B cell (primary cell): ENCODE results near the gene PTPN14. TPM values are rescaled to one million over a fixed set of nuclear protein-coding genes. Genes with fewer than 3 reads are reported as not detected.

Source experiments
- ATAC-seq: fragments of 200-7000 bp; cut with Tn5 transposase; one replicate; pipeline ENCODE4 v1.10.0; 2021; ENCODE audit warnings: low read depth, mild to moderate bottlenecking, moderate number of reproducible peaks, moderate library complexity
- CTCF ChIA-PET: fragments of 350-600 bp; sonication (Branson Sonifier 250); formaldehyde crosslinking; loops from one replicate; lab custom pipeline; 2021; ENCODE audit warnings: antibody characterized with exemption, inconsistent platforms; lab: Charles Lee
- POLR2A ChIA-PET: fragments of 350-600 bp; sonication (Branson Sonifier 250); formaldehyde crosslinking; loops from one replicate; lab custom pipeline; 2021; ENCODE audit warnings: antibody characterized with exemption; lab: Charles Lee
- DNase-seq: peaks from one replicate; pipeline ENCODE4 v3.0.0; 2013
- H2AFZ ChIP-seq: 2 replicates; pipeline ENCODE4 v1.6.1; 2012; ENCODE audit warnings: mild to moderate bottlenecking, low read depth, low read length; ENCODE audit not compliant: insufficient read depth, poor library complexity, severe bottlenecking
- H3K27ac ChIP-seq, 2 donors: 1 replicate in 1 of 2; 2 replicates in 1 of 2; pipeline ENCODE4 v1.5.1; 2012 to 2013; ENCODE audit warnings: low read length in 2 of 2, mild to moderate bottlenecking in 2 of 2, moderate library complexity in 1 of 2
- H3K27me3 ChIP-seq, 4 experiments: fragments of 200-600 bp in 1 of 4; sonication (generic) in 1 of 4; replicated peaks in 1 of 4; 1 replicate in 2 of 4; 2 replicates in 2 of 4; pipeline versions ENCODE4 v1.6.1 to v1.7.0; 2013 to 2016; ENCODE audit warnings: low read length in 3 of 4, mild to moderate bottlenecking in 2 of 4, mixed read lengths in 1 of 4, moderate library complexity in 1 of 4; ENCODE audit not compliant: insufficient read depth in 4 of 4, control insufficient read depth in 3 of 4; ENCODE audit errors: control extremely low read depth in 1 of 4
- H3K36me3 ChIP-seq, 2 experiments: replicated peaks in 1 of 2; 1 replicate in 1 of 2; 2 replicates in 1 of 2; pipeline versions ENCODE4 v1.6.1 to v1.7.1; 2013; ENCODE audit warnings: low read length in 1 of 2; ENCODE audit not compliant: insufficient read depth in 2 of 2, control insufficient read depth in 1 of 2; ENCODE audit errors: control extremely low read depth in 1 of 2, extremely low read depth in 1 of 2
- H3K4me1 ChIP-seq, 2 donors: fragments of 200-600 bp in 1 of 2; sonication (generic) in 1 of 2; 1 replicate in 1 of 2; 2 replicates in 1 of 2; pipeline versions ENCODE4 v1.5.1 to v1.6.1; 2013 to 2017; ENCODE audit warnings: low read length in 2 of 2; ENCODE audit not compliant: control insufficient read depth in 2 of 2, insufficient read depth in 2 of 2
- H3K4me2 ChIP-seq: replicated peaks from 2 replicates; pipeline ENCODE3; 2012; ENCODE audit warnings: mild to moderate bottlenecking, low read depth, low read length; ENCODE audit not compliant: poor library complexity, severe bottlenecking
- H3K4me3 ChIP-seq, 5 experiments: fragments of 200-600 bp in 1 of 5; sonication (generic) in 1 of 5; 1 replicate in 3 of 5; 2 replicates in 2 of 5; pipeline versions ENCODE4 v1.5.1 to v1.7.0; 2011 to 2016; ENCODE audit warnings: low read length in 4 of 5, mild to moderate bottlenecking in 4 of 5, low read depth in 2 of 5, control low read depth in 1 of 5, moderate library complexity in 1 of 5; ENCODE audit not compliant: insufficient read depth in 1 of 5; ENCODE audit errors: control extremely low read depth in 1 of 5, extremely low read depth in 1 of 5
- H3K79me2 ChIP-seq: fragments of 200-600 bp; sonication (generic); one replicate; pipeline ENCODE4 v1.6.0; 2016; ENCODE audit warnings: low read length; ENCODE audit not compliant: control insufficient read depth, insufficient read depth
- H3K9ac ChIP-seq: fragments of 200-600 bp; sonication (generic); 2 replicates; pipeline ENCODE4 v1.6.1; 2017; ENCODE audit warnings: mild to moderate bottlenecking, low read length, moderate library complexity
- H3K9me3 ChIP-seq, 3 donors: one replicate each; pipeline versions ENCODE4 v1.6.1 to v1.7.1; 2013; ENCODE audit warnings: low read length in 2 of 3; ENCODE audit not compliant: control insufficient read depth in 2 of 3, insufficient read depth in 1 of 3; ENCODE audit errors: control extremely low read depth in 1 of 3
- H4K20me1 ChIP-seq: 2 replicates; pipeline ENCODE4 v1.6.0; 2012; ENCODE audit warnings: mild to moderate bottlenecking, low read length; ENCODE audit not compliant: insufficient read depth, control insufficient read depth, poor library complexity, severe bottlenecking
- H3K27ac Mint-ChIP-seq: one replicate; pipeline ENCODE4 v1.8.0; 2021; ENCODE audit warnings: mixed read lengths
- H3K27me3 Mint-ChIP-seq: one replicate; pipeline ENCODE4 v1.8.0; 2021; ENCODE audit warnings: mixed read lengths
- H3K4me1 Mint-ChIP-seq: one replicate; pipeline ENCODE4 v1.8.0; 2021; ENCODE audit warnings: mixed read lengths
- H3K4me3 Mint-ChIP-seq: one replicate; pipeline ENCODE4 v1.8.0; 2021; ENCODE audit warnings: mixed read lengths
- H3K9me3 Mint-ChIP-seq: one replicate; pipeline ENCODE4 v1.8.0; 2022; ENCODE audit warnings: mixed read lengths; ENCODE audit not compliant: insufficient read depth
- CTCF ChIP-seq: fragments of 200-600 bp; IDR thresholded peaks from one replicate; pipeline ENCODE4 v1.8.0; 2022; ENCODE audit warnings: antibody characterized with exemption, mild to moderate bottlenecking
- EZH2 ChIP-seq: IDR thresholded peaks from 2 replicates; pipeline ENCODE4 v1.6.1; 2012; ENCODE audit warnings: borderline replicate concordance, low read depth, mild to moderate bottlenecking, moderate library complexity, low read length; ENCODE audit not compliant: insufficient read depth, poor library complexity, severe bottlenecking
- WGBS: methylation state at CpG from one replicate; pipeline ENCODE4 v1.1.5; 2013; ENCODE audit warnings: missing lambda C conversion rate; ENCODE audit not compliant: insufficient coverage; 5-methylcytosine and 5-hydroxymethylcytosine counted together
- intact Hi-C: fragments of 100-400 bp; cut with micrococcal nuclease; formaldehyde crosslinking; loops from one replicate; pipeline ENCODE4 v1.10.0; 2022
- polyA plus RNA-seq: library from polyadenylated mRNA; depleted of rRNA; stranded (reverse); fragments of >200 nt; gene quantifications from 2 replicates; pipeline ENCODE4 v1.2.3, GENCODE V29; 2012
- total RNA-seq, 2 donors: library from RNA; stranded (reverse); fragments of 120-200 nt in 1 of 2; gene quantifications; 1 replicate in 1 of 2; 2 replicates in 1 of 2; pipeline versions ENCODE4 v1.2.3 to v1.2.4, GENCODE V29; 2013 to 2022

The PTPN14 gene
- total and polyA plus RNA-seq, 2 donors (not counting 1 experiment from before 2014, with no cell fraction given), result under 0.01 TPM; not detected in 1

DNA sequence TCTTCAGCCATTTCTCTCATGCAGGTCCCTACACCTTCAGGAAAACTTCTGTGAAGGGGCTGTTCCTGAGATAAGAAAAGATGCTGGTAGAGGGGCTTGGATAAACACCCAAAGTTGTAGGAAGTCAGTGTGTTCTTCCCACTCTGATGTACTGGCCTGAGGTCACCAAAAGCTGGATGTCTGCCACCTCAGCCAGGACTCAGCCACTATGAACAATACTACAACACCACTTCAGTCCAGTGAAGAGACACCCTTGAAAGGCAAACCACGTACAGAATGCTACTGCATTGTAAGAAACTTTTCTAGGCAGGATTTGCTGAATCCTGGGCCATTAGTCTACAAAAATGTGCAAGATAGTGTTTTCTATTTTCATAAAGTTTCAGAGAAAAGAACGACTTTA, 2.4 kb downstream of the PTPN14 start:
- Histone ChIP-seq H2AFZ (no peak overlapping the region), H4K20me1 (no peaks in the 10 kb centered on the region), H3K79me2 (no peaks in the 10 kb centered on the region), H3K36me3 (no peaks in the 10 kb centered on the region), H3K27ac (no peak overlapping the region), H3K4me2 (no peak overlapping the region), H3K4me1 (peaks cover 0 to 5% of the 10 kb centered on the region in 2 donors), H3K9ac (no peak overlapping the region), H3K4me3 (no peak overlapping the region), H3K9me3 (peaks cover 0 to 4% (median 0%) of the 10 kb centered on the region in 3 donors), H3K27me3 (peaks cover 0 to 22% (median 12%) of the 10 kb centered on the region in 4 experiments)
- CTCF ChIA-PET, result no interaction called here
- DNase-seq (no peak), ATAC-seq (no peak)
- WGBS, result no CpG with 5 or more reads among the region's 2 CpGs
- TF ChIP-seq CTCF (no peak), EZH2 (no peak)
- intact Hi-C loops, result no loop called here
- POLR2A ChIA-PET, result no interaction called here
- H3K27ac Mint-ChIP-seq, result no peak overlapping the region
- no peaks in the 10 kb centered on the region for H3K9me3 Mint-ChIP-seq
- no peak overlapping the region for H3K4me3 Mint-ChIP-seq
- H3K4me1 Mint-ChIP-seq, result peaks cover 11% of the 10 kb centered on the region
- H3K27me3 Mint-ChIP-seq, result peaks cover 37% of the 10 kb centered on the region

- POLR2A ChIA-PET, result no interaction called here
- Histone ChIP-seq H3K79me2 (no peaks in the 10 kb centered on the region), H3K9me3 (peaks cover 0 to 7% (median 0%) of the 10 kb centered on the region in 3 donors), H3K9ac (no peak overlapping the region), H3K27ac (no peak overlapping the region), H3K4me2 (no peak overlapping the region), H4K20me1 (no peaks in the 10 kb centered on the region), H3K27me3 (peaks cover 0 to 22% (median 12%) of the 10 kb centered on the region in 4 experiments), H3K4me3 (no peak overlapping the region), H2AFZ (no peak overlapping the region), H3K36me3 (no peaks in the 10 kb centered on the region), H3K4me1 (peaks cover 0 to 5% of the 10 kb centered on the region in 2 donors)
- CTCF ChIA-PET, result no interaction called here
- peaks cover 11% of the 10 kb centered on the region for H3K4me1 Mint-ChIP-seq
- DNase-seq (no peak), ATAC-seq (no peak)
- H3K4me3 Mint-ChIP-seq, result no peak overlapping the region
- intact Hi-C loops, result no loop called here
- TF ChIP-seq CTCF (no peak), EZH2 (no peak)
- H3K9me3 Mint-ChIP-seq, result no peaks in the 10 kb centered on the region
- H3K27ac Mint-ChIP-seq, result no peak overlapping the region
- WGBS, result 100% methylated on average over 2 of the region's 4 CpGs
- H3K27me3 Mint-ChIP-seq, result peaks cover 34% of the 10 kb centered on the region
Measured at GRCh38 chr1:214548271-214548670, 3.1 kb downstream of the PTPN14 start.
